ENCODE data around the gene CCDC57. TPM values are rescaled to one million over a fixed set of nuclear protein-coding genes. Genes with fewer than 3 reads are reported as not detected.

The CCDC57 gene
- total RNA-seq, 4 donors from 2014 or later = 8.4 to 21.6 (median 16.4) TPM

DNA sequence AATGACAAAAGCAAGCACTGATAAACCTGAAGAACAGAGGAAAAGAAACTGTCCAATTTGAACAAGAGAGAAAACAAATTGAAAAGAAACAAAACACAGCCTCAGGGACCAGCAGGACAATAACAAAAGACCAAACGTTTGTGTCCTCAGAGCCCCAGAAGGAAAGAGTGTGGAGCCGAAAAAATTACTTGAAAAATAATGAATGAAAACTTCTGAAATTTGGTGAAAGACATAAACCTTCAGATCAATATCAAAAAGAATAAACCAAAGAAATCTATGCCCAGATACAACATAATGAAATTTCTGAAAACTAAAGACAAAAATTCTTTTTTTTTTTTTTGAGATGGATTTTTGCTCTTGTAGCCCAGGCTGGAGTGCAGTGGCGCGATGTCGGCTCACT, 45.6 kb downstream of the CCDC57 start:
- DNase-seq (ENCODE audit: extremely low spot score) = no peak
- no peaks in the 10 kb centered on the region for H3K4me1 ChIP-seq
- H3K27me3 ChIP-seq = no peaks in the 10 kb centered on the region
- H3K27ac ChIP-seq (replicated peaks in 1 of 4) = no peak overlapping the region
- peaks cover 11 to 65% (median 41%) of the 10 kb centered on the region in 4 donors for H3K36me3 ChIP-seq
- 95% methylated on average over 5 of the region's 5 CpGs for WGBS
- intact Hi-C loops (cut with DNase I) = no loop called here
- H3K4me3 ChIP-seq = no peak overlapping the region
- TF ChIP-seq EP300 (IDR thresholded peaks at IDR 0.05) = no peak
- TF ChIP-seq POLR2A (IDR thresholded peaks at IDR 0.05; ENCODE audit: low read depth) = no peak
- no peak for TF ChIP-seq POLR2AphosphoS5 (IDR thresholded peaks at IDR 0.05)
- TF ChIP-seq, protein P1, sequence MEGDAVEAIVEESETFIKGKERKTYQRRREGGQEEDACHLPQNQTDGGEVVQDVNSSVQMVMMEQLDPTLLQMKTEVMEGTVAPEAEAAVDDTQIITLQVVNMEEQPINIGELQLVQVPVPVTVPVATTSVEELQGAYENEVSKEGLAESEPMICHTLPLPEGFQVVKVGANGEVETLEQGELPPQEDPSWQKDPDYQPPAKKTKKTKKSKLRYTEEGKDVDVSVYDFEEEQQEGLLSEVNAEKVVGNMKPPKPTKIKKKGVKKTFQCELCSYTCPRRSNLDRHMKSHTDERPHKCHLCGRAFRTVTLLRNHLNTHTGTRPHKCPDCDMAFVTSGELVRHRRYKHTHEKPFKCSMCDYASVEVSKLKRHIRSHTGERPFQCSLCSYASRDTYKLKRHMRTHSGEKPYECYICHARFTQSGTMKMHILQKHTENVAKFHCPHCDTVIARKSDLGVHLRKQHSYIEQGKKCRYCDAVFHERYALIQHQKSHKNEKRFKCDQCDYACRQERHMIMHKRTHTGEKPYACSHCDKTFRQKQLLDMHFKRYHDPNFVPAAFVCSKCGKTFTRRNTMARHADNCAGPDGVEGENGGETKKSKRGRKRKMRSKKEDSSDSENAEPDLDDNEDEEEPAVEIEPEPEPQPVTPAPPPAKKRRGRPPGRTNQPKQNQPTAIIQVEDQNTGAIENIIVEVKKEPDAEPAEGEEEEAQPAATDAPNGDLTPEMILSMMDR (IDR thresholded peaks at IDR 0.05) = no peak
- H3K9me3 ChIP-seq = no peaks in the 10 kb centered on the region

DNA sequence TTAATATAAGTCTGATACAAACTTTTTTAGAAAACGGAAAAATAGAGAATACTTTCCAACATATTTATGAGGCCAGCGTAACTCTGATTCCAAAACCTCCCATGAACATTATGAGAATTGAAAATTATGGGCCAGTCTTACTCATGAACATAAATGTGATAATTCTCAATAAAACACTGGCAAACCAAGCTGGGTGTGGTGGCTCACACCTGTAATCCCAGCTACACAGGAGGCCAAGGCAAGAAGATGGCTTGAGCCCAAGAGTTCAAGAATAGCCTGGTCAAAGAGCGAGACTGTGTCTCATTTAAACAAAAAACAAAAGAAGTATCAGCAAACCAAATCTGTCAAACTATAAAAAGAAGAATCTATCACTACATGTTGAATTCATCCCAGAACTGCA, 47.8 kb downstream of the CCDC57 start:
- no peak overlapping the region for H3K27ac ChIP-seq (replicated peaks in 1 of 4)
- intact Hi-C loops (cut with DNase I) = no loop called here
- no peaks in the 10 kb centered on the region for H3K9me3 ChIP-seq
- H3K27me3 ChIP-seq = no peaks in the 10 kb centered on the region
- TF ChIP-seq POLR2A (IDR thresholded peaks at IDR 0.05; ENCODE audit: low read depth) = no peak
- no peak for TF ChIP-seq POLR2AphosphoS5 (IDR thresholded peaks at IDR 0.05)
- TF ChIP-seq, protein P1 (IDR thresholded peaks at IDR 0.05) = no peak
- TF ChIP-seq EP300 (IDR thresholded peaks at IDR 0.05) = no peak
- H3K4me1 ChIP-seq = no peaks in the 10 kb centered on the region
- no peak for DNase-seq (ENCODE audit: extremely low spot score)
- peaks cover 7 to 61% (median 30%) of the 10 kb centered on the region in 4 donors for H3K36me3 ChIP-seq
- H3K4me3 ChIP-seq = no peak overlapping the region
- WGBS = 97% methylated on average over 3 of the region's 3 CpGs

DNA sequence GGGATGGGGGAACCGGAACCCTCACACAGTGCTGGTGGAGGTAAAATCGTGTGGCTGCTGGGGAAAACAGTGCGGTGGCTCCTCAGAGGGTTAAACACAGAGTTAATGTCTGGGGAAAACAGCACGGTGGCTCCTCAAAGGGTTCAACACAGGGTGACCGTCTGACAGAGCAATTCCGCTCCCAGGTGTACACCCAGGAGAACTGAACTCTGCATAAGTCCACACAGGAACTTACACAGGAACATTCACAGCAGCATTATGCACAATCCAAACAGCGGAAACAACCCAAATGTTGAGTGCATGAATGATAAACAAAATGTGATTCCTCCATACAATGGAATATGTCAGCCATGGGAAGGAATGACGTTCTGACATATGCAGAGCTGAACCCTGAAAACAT, 51.4 kb downstream of the CCDC57 start:
- Histone ChIP-seq H3K4me3 (no peak overlapping the region), H3K27ac (replicated peaks in 1 of 4) (no peak overlapping the region), H3K4me1 (no peaks in the 10 kb centered on the region), H3K9me3 (no peaks in the 10 kb centered on the region), H3K27me3 (no peaks in the 10 kb centered on the region), H3K36me3 (peaks cover 15 to 82% (median 41%) of the 10 kb centered on the region in 4 donors)
- no peak for DNase-seq (ENCODE audit: extremely low spot score)
- 89% methylated on average over 8 of the region's 8 CpGs for WGBS
- intact Hi-C loops (cut with DNase I) = no loop called here
- TF ChIP-seq, protein P1 (IDR thresholded peaks at IDR 0.05) = no peak
- TF ChIP-seq POLR2A (IDR thresholded peaks at IDR 0.05; ENCODE audit: low read depth) (no peak), EP300 (IDR thresholded peaks at IDR 0.05) (no peak), POLR2AphosphoS5 (IDR thresholded peaks at IDR 0.05) (no peak)

DNA sequence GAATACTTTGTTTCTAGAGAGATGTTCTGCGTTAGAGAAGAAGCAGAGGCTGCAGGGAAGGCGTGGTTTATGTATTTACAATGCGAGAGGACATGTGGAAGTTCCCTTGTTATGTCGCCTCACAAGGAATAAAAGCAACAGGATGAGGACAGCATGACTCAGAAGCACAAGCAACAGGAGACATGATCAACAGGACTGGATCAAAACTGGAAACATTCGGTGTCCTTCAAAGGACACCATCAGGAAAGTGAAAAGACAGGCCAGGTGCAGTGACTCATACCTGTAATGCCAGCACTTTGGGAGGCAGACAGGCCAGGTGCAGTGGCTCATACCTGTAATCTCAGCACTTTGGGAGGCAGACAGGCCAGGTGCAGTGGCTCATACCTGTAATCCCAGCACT, 52.6 kb downstream of the CCDC57 start:
- Histone ChIP-seq H3K4me1 (no peaks in the 10 kb centered on the region), H3K9me3 (no peaks in the 10 kb centered on the region), H3K27ac (replicated peaks in 1 of 4) (no peak overlapping the region), H3K36me3 (peaks cover 15 to 77% (median 41%) of the 10 kb centered on the region in 4 donors), H3K27me3 (no peaks in the 10 kb centered on the region), H3K4me3 (no peak overlapping the region)
- intact Hi-C loops (cut with DNase I) = no loop called here
- no peak for DNase-seq (ENCODE audit: extremely low spot score)
- WGBS = 77% methylated on average over 5 of the region's 5 CpGs
- no peak for TF ChIP-seq POLR2AphosphoS5 (IDR thresholded peaks at IDR 0.05)
- no peak for TF ChIP-seq EP300 (IDR thresholded peaks at IDR 0.05)
- no peak for TF ChIP-seq POLR2A (IDR thresholded peaks at IDR 0.05; ENCODE audit: low read depth)
- TF ChIP-seq, protein P1 (IDR thresholded peaks at IDR 0.05) = no peak

DNA sequence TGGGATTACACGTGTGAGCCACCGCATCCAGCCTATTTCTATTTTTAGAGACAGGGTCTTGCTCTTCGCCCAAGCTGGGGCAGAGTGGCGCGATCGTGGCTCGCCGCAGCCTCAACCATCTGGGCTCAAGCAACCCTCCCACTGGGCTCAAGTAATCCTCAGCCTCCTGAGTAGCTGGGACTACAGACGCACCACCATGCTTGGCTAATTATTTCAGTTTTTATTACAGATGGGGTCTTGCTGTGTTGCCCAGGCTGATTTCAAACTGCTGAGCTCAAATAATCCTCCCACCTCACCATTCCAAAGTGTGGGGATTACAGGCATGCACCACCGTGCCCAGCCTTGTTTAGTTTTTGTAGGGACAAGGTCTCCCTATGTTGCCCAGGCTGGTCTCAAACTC, 53.8 kb downstream of the CCDC57 start:
- Histone ChIP-seq H3K27me3 (no peaks in the 10 kb centered on the region), H3K4me1 (peaks cover 0 to 4% (median 0%) of the 10 kb centered on the region in 4 donors), H3K36me3 (peaks cover 15 to 81% (median 46%) of the 10 kb centered on the region in 4 donors), H3K9me3 (no peaks in the 10 kb centered on the region), H3K27ac (replicated peaks in 1 of 4) (no peak overlapping the region), H3K4me3 (no peak overlapping the region)
- DNase-seq (ENCODE audit: extremely low spot score) = no peak
- intact Hi-C loops (cut with DNase I) = loop anchor here (10.0 kb wide), 1 partner anchor 204 kb away; no protein-coding TSS in a partner anchor
- TF ChIP-seq EP300 (IDR thresholded peaks at IDR 0.05) (no peak), POLR2AphosphoS5 (IDR thresholded peaks at IDR 0.05) (no peak), POLR2A (IDR thresholded peaks at IDR 0.05; ENCODE audit: low read depth) (no peak)
- TF ChIP-seq, protein P1 (IDR thresholded peaks at IDR 0.05) = no peak
- 86% methylated on average over 10 of the region's 10 CpGs for WGBS

Data from esophagus muscularis mucosa (tissue), 4 donors.